GM19239 (cell line): ENCODE measurements around the gene GAL.

Experiments used
- DNase-seq: peaks from one replicate; pipeline ENCODE4 v3.0.0; 2011; ENCODE audit warnings: low spot score; ENCODE audit not compliant: insufficient read length
- FAIRE-seq: peaks from 2 replicates; lab custom pipeline; 2011; peaks lifted over from hg19 to GRCh38; lab: Jason Lieb, UNC

The GAL gene

DNA sequence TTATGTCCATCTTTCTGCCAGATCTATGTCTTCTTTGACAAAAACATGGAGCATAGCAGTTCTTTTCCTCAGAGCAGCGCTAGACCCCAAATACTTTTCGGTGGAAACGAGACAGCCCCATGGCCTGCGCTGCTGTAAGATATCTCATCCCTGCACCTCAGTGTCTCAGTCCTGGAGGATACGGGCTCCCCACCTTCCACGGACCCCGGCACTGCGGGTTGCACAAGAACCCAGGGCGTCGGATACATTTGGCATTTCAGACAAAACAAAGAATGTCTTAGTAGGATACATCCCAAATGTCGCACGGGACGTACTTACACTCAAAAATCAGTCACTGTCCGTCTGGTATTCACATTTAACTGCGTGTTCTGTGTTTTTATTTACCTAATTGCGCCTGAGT lies 9.9 kb upstream of the GAL start:
- no peak for FAIRE-seq
- no peak for DNase-seq

GRCh38 chr11:68677432-68677831 lies 6.9 kb upstream of the GAL start:
- FAIRE-seq: no peak
- no peak for DNase-seq

DNA sequence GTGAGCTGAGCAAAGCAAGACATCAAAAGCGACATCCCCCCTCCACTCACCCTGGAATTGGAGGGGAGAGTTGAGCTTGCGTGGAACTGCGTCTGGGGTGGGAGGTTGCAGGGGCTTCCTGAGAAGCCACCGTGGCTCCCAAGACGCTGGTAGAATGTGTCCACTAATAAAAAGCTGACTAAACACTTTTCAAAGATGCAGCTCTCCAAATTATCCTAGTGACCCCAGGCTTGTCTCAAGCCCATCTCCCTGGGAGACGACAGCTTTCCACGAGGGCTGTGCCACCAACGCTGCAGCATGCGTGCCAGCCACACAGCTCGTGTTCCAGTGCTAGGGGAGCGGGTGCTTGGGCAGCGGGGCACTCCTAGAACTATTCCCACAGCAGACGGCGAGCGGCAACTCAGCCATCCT lies 6.3 kb upstream of the GAL start:
- no peak for FAIRE-seq
- DNase-seq: no peak

GRCh38 chr11:68680541-68681231 lies 3.7 kb upstream of the GAL start:
- FAIRE-seq (no peak), DNase-seq (no peak)

DNA sequence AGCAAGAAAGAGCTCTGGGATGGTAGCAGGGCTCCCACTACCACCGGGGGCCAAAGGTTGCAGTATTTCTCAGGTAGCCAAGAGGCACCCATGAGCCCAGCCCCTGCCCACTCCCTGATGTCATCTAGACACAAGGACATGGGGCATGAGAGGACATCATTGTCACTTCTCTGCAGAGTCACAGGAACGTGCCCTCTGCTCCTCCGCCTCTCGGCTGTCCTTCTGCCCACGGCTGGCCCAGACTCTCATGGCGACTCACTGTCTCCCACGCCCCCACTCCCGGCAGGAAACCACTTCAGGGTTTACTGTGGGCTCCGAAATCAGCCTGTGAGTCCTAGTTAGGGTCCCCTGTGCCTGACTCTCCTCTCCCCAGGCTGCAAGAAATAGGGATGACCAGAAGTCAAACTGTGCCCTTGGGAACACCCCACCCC lies 1.8 kb upstream of the GAL start:
- DNase-seq (no peak), FAIRE-seq (no peak)

DNA sequence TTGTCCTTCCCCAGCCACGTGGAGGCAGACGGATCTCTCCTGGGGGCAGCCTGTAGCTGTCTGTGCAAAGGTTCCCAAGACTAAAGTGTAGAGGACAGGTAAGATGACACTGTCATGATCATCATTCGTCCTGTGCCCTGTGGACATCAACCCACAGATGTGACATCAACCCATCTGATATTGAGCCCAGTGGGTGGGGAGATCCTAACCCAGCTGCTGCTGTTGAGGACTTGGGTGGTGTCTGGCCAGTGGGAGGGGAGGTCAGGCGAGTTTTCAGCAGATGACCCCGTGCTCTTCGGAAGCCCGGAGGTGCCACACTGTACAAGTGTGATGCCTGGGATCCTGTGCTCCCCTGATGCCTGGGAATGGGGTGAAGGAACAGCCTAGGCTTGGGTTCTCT lies 1.2 kb upstream of the GAL start:
- FAIRE-seq (no peak), DNase-seq (no peak)

DNA sequence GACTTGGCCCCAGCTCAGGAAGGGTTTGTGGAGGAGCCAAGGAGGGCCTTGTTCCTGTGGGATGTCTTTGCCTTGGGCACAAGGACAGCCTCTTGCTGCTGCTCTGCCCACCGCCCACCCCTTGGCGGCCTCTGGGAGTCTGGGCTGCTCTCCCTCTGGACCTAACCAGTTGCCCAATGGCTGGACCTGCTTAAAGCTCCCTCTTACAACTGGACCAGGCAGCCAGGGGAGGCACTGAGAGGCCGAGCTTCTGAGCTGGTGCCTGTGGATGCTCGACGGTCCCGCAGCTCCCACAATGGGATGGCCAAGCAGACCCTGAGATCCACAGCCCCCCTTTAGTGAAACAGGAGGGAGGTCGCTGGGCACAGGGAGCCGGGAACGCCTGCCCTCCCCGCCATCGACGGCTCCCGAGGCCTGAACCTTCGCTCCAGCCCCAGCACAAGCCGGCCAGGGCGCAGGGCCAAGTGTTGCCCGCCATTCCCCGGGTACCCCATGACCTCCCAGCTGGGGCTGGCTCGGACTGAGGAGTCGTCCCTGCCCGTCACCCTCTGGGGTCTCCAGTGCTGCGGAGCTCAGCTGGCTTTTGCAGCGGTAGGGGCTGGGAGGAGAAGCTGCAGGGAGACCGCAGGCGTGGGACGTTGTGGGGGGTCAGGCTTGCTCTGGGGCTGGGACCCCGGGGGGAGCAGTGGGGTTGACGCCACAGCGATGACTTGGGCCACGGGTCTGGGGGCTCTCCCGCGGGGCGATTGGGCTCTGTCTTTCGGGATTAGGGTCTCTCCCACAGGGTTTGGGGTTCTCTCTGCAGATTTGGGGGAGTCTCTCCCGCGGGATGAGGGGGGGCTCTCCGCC lies 584 bp upstream of the GAL start:
- no peak for FAIRE-seq
- no peak for DNase-seq

DNA sequence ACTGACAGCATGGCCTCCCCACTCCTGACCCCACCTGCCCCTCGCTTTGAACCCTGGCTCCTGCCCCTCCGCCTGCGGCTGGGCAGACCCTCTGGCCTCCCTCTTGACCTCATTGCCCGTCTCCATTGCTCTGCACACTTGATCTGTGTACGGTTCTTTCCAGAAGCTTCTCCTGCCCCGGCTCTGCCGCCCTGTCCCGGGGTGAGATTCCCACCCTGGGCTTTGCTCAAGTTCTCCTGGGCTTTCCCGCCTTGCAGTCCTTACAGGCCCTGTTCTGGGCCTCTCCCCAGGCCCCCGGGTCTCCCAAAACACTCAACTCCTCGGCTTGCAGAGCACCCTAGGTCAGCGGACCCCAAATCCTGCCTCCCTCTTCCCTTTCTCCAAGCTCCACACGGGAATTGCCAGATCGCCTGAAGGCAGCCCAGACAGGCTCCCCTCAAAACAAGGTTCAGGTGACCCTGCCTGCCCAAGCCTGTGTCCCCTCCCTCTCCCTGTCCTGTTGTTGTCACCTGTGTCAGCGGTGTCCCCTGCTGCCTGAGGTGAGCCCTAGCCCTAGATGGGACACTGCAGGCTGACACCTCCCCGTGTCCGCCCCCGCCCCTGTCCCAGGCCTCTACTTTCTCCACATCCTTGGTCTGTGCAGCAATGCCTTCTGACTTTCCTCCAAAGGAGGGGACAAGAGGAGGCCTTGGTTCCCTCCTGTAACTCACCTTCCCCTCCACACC lies 1.5 kb downstream of the GAL start:
- DNase-seq (no peak), FAIRE-seq (no peak)

- FAIRE-seq: no peak
- no peak for DNase-seq
These were observed 2.1 kb downstream of the GAL start for GRCh38 chr11:68686486-68686885.

GRCh38 chr11:68687311-68687710 lies 3.0 kb downstream of the GAL start:
- no peak for DNase-seq
- FAIRE-seq: no peak

GRCh38 chr11:68687986-68688385 lies 3.6 kb downstream of the GAL start:
- no peak for DNase-seq
- no peak for FAIRE-seq

- FAIRE-seq: no peak
- no peak for DNase-seq
These were observed 4.5 kb downstream of the GAL start for GRCh38 chr11:68688881-68689280.

DNA sequence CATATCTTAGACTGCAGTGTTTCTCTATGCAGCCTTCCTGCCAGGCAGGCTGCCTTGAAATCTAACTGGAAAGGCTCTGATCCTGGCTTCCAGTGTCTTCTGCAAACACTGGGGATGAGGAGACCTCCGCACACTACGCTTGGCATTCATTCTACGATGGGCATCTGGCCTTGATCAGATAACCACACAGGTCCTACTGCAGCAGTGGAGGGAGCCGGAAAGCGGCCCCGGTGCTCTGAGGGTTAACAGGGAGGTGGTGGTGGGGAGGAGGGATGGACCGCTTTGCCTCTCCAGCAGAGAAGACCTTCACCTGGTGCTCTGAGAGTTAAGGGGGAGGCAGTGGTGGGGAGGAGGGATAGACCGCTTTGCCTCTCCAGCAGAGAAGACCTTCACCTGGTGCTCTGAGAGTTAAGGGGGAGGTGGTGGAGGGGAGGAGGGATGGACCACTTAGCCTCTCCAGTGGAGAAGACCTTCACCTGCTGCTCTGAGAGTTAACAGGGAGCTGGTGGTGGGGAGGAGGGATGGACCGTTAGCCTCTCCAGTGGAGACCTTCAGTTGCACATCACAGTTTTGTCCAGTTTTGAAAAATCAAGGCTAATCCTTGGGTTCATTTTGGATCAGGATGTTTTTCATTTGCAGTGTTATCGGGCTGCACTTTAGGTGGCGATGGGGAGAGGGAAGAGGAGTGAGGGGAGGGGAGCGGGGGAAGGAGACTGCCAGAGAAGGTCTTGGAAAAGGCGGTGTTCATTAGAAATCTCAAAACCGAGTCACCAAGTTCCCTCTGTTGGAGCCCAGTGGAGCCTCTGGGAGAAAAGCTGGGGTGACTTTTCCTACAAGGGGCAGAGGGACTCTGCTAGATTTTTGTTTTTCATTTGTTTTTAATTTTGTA lies 5.6 kb downstream of the GAL start:
- no peak for FAIRE-seq
- DNase-seq: no peak

DNA sequence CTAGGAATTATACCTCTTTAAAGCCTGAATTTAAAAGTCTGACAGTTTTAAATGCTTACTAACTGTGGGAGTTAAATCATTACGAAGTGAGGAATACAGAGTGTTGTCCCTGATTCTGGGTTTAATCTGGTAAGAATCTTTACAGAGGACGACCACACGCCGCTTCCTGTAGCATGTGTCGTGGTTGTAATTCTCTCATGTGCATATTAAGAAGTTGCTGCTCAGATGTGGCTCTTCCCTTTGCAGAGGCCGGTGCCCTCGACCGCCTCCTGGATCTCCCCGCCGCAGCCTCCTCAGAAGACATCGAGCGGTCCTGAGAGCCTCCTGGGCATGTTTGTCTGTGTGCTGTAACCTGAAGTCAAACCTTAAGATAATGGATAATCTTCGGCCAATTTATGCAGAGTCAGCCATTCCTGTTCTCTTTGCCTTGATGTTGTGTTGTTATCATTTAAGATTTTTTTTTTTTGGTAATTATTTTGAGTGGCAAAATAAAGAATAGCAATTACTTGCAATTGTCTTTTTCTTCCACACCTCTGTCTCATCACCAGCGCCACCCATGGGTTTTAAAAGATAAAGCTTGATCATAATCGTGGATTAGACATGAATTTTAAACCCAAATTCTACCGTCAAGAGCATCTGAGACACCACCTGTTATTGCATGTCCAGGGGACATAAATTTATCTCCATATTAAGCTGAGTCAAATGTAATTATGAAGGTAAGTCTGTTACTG lies 6.5 kb downstream of the GAL start:
- FAIRE-seq: no peak
- DNase-seq: no peak

GRCh38 chr11:68691402-68691784 lies 7.0 kb downstream of the GAL start:
- FAIRE-seq: no peak
- DNase-seq: no peak

- FAIRE-seq (no peak), DNase-seq (no peak)
These were observed 7.8 kb downstream of the GAL start for GRCh38 chr11:68692115-68692514.

DNA sequence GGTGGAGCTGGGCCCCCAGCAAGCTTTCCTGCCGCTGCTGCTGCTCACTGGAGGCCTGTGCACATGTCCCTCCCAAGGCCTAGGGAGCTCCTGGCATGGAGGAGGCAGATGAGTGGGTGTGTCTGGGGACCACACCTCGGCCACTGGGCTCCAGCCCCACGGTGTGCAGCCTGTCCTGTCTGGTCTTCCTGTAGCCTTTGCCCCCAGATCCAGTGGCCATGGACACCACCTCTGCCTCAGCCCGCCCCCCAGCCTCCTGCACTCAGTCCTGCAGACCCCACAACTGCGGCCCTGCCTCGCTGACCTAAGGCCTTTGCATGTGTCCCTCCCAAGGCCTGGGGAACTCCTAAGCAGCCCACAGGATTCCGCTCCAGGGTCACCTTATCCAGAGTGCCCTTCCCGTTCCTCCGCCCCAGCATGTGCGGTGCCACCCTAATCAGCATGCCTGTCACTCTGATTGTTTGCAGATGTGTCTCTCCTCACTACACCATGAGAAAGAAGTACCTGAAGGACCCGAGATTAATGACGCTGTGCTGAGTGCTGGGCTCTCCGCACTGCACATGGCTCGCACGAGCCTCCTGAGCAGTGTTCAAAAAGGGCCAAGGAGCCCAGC lies 8.6 kb downstream of the GAL start:
- FAIRE-seq (no peak), DNase-seq (no peak)

DNA sequence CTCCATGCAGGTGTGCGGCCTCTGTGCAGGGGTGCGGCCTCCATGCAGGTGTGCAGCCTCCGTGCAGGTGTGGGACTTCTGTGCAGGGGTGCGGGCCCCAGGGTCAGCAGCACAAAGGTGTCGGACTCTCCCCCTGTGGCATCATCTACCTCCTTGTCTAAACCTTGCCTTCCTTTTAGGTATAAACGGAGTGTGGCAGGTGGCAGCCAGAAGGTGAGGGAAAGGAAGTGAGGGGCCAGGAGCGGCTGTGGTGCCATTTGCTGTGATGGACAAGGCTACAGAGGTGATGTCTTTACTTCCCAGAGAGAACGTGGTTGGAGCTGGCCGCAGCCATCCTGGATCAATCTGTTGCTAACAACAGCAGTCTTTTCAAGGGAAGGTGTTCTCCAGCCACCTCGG lies 9.1 kb downstream of the GAL start:
- no peak for DNase-seq
- no peak for FAIRE-seq
